Transverse colon (tissue), 4 donors: ENCODE measurements around the gene RUNX1.

Source experiments
- CTCF ChIP-seq, 5 experiments: fragments of 200-600 bp in 3 of 5; fragments of 450-650 bp in 2 of 5; sonication (generic) in 3 of 5; IDR thresholded peaks; 1 replicate in 2 of 5; 2 replicates in 3 of 5; pipeline ENCODE4 v1.5.1; 2016 to 2017; ENCODE audit warnings: antibody characterized with exemption in 5 of 5, inconsistent platforms in 3 of 5, mild to moderate bottlenecking in 2 of 5, moderate library complexity in 1 of 5
- EP300 ChIP-seq: sonication (generic); formaldehyde crosslinking; IDR thresholded peaks from one replicate; pipeline ENCODE4 v1.6.1; 2017; ENCODE audit warnings: antibody characterized with exemption, low read depth
- POLR2A ChIP-seq: fragments of 450-650 bp; IDR thresholded peaks from one replicate; pipeline ENCODE4 v1.6.1; 2016; ENCODE audit warnings: antibody characterized with exemption, mild to moderate bottlenecking, moderate library complexity
- POLR2AphosphoS5 ChIP-seq, 3 donors: sonication (generic); formaldehyde crosslinking; IDR thresholded peaks; one replicate each; pipeline ENCODE4 v1.6.1; 2016; ENCODE audit warnings: antibody characterized with exemption in 3 of 3

- TF ChIP-seq CTCF (IDR thresholded peaks at IDR 0.05) (no peak), POLR2A (no peak), EP300 (no peak), POLR2AphosphoS5 (IDR thresholded peaks at IDR 0.05) (no peak)
Measured at GRCh38 chr21:34743831-34744230, 305.3 kb downstream of the RUNX1 start.
